K562 (cell line): Measurements from ENCODE around the gene LRRC3C. TPM values are rescaled to one million over a fixed set of nuclear protein-coding genes. Genes with fewer than 3 reads are reported as not detected.

Experiments used
- ARID1B ChIP-seq: fragments of 450-650 bp; IDR thresholded peaks from 2 replicates; pipeline ENCODE4 v1.6.1; 2016; ENCODE audit warnings: antibody characterized with exemption, mild to moderate bottlenecking, inconsistent platforms
- EGR1 ChIP-seq: fragments of 450-650 bp; conservative IDR thresholded peaks from 2 replicates; pipeline ENCODE4 v1.6.1; 2017; ENCODE audit warnings: mild to moderate bottlenecking
- EHMT2 ChIP-seq: fragments of 450-650 bp; IDR thresholded peaks from 2 replicates; pipeline ENCODE4 v1.6.1; 2018; ENCODE audit warnings: antibody characterized with exemption
- ETV1 ChIP-seq: fragments of 450-650 bp; conservative IDR thresholded peaks from 2 replicates; pipeline ENCODE4 v1.6.1; 2016; ENCODE audit warnings: missing genetic modification characterization, control low read depth, low read depth, missing compliant biosample characterization
- FOXJ3 ChIP-seq: sonication (generic); formaldehyde crosslinking; IDR thresholded peaks from 2 replicates; pipeline ENCODE4 v1.4.0; 2020; ENCODE audit warnings: mild to moderate bottlenecking, missing genetic modification reagents
- FOXK2 ChIP-seq, 2 experiments: fragments of 450-650 bp; IDR thresholded peaks in 1 of 2; conservative IDR thresholded peaks in 1 of 2; 2 replicates each; pipeline ENCODE4 v1.6.1; 2016; ENCODE audit warnings: low read depth in 2 of 2, mild to moderate bottlenecking in 1 of 2
- FOXM1 ChIP-seq, 2 experiments: fragments of 450-650 bp in 1 of 2; sonication (generic) in 1 of 2; formaldehyde crosslinking in 1 of 2; IDR thresholded peaks; 2 replicates each; pipeline versions ENCODE4 v1.6.1 to v1.9.0; 2017 to 2022; ENCODE audit warnings: low read depth in 2 of 2, mild to moderate bottlenecking in 2 of 2, missing genetic modification reagents in 1 of 2, moderate library complexity in 1 of 2
- FOXP1 ChIP-seq: sonication (generic); formaldehyde crosslinking; IDR thresholded peaks from 2 replicates; pipeline ENCODE4 v1.8.0; 2022; ENCODE audit warnings: mild to moderate bottlenecking, missing genetic modification reagents
- GATA2 ChIP-seq: sonication (generic); formaldehyde crosslinking; IDR thresholded peaks from 2 replicates; pipeline ENCODE4 v1.4.0; 2020; ENCODE audit warnings: mild to moderate bottlenecking, missing genetic modification reagents
- HDAC1 ChIP-seq, 2 experiments: fragments of 450-650 bp; IDR thresholded peaks; 2 replicates each; pipeline ENCODE4 v1.6.1; 2016 to 2017; ENCODE audit warnings: inconsistent platforms in 1 of 2, mild to moderate bottlenecking in 1 of 2, moderate library complexity in 1 of 2
- MAZ ChIP-seq, 2 experiments: fragments of 450-650 bp in 1 of 2; sonication (generic) in 1 of 2; formaldehyde crosslinking; IDR thresholded peaks in 1 of 2; conservative IDR thresholded peaks in 1 of 2; 2 replicates each; pipeline versions ENCODE4 v1.4.0 to v1.5.0; 2020; ENCODE audit warnings: mild to moderate bottlenecking in 1 of 2, missing genetic modification reagents in 1 of 2
- MEF2D ChIP-seq: conservative IDR thresholded peaks from 2 replicates; pipeline ENCODE4 v1.6.1; 2016; ENCODE audit warnings: low read depth, missing genetic modification characterization, missing compliant biosample characterization
- MEIS2 ChIP-seq: fragments of 450-650 bp; IDR thresholded peaks from 2 replicates; pipeline ENCODE4 v1.6.1; 2014; ENCODE audit warnings: mild to moderate bottlenecking; ENCODE audit not compliant: partially characterized antibody
- MTA2 ChIP-seq: fragments of 450-650 bp; IDR thresholded peaks from 2 replicates; pipeline ENCODE4 v1.6.1; 2016; ENCODE audit warnings: low read depth
- MTA3 ChIP-seq: fragments of 450-650 bp; formaldehyde crosslinking; IDR thresholded peaks from 2 replicates; pipeline ENCODE4 v1.6.1; 2017; ENCODE audit warnings: mild to moderate bottlenecking, borderline replicate concordance
- NCOR1 ChIP-seq: fragments of 450-650 bp; IDR thresholded peaks from 2 replicates; pipeline ENCODE4 v1.6.1; 2016; ENCODE audit warnings: mild to moderate bottlenecking, moderate library complexity
- NFIC ChIP-seq: fragments of 450-650 bp; IDR thresholded peaks from 2 replicates; pipeline ENCODE4 v1.6.1; 2017; ENCODE audit warnings: mild to moderate bottlenecking, inconsistent platforms
- NR2F6 ChIP-seq: fragments of 450-650 bp; formaldehyde crosslinking; IDR thresholded peaks from 2 replicates; pipeline ENCODE4 v1.4.0; 2020; ENCODE audit warnings: mild to moderate bottlenecking
- PHB2 ChIP-seq: fragments of 450-650 bp; IDR thresholded peaks from 2 replicates; pipeline ENCODE4 v1.6.1; 2017; ENCODE audit warnings: low read depth
- PHF8 ChIP-seq: fragments of 200-600 bp; sonication (generic); IDR thresholded peaks from 2 replicates; pipeline ENCODE4 v1.6.1; 2012; ENCODE audit warnings: mixed run types, mild to moderate bottlenecking, inconsistent platforms, low read length, moderate library complexity, borderline replicate concordance
- POLR2B ChIP-seq: fragments of 450-650 bp; IDR thresholded peaks from 2 replicates; pipeline ENCODE4 v1.6.1; 2018; ENCODE audit warnings: low read depth; ENCODE audit not compliant: partially characterized antibody
- RHOXF2B ChIP-seq: fragments of 250-450 bp; sonication (Bioruptor Pico); conservative IDR thresholded peaks from 2 replicates; pipeline ENCODE4 v1.5.1; 2021
- SMAD1 ChIP-seq: fragments of 150-350 bp; IDR thresholded peaks from 2 replicates; pipeline ENCODE4 v1.6.1; 2014; ENCODE audit warnings: low read length, low read depth; ENCODE audit not compliant: partially characterized antibody
- SMARCE1 ChIP-seq: fragments of 450-650 bp; IDR thresholded peaks from 2 replicates; pipeline ENCODE4 v1.7.1; 2016; ENCODE audit warnings: mild to moderate bottlenecking
- SNAPC5 ChIP-seq: fragments of 250-450 bp; sonication (Bioruptor Pico); IDR thresholded peaks from 2 replicates; pipeline ENCODE4 v1.8.0; 2021; ENCODE audit warnings: moderate library complexity, mild to moderate bottlenecking, inconsistent platforms
- SPI1 ChIP-seq: IDR thresholded peaks from 2 replicates; pipeline ENCODE4 v1.6.1; 2011; ENCODE audit warnings: low read depth, low read length, control low read depth, borderline replicate concordance
- TBP ChIP-seq: optimal IDR thresholded peaks from 2 replicates; pipeline ENCODE3; 2011; ENCODE audit warnings: low read depth, low read length, improper control_type of control experiment
- TSC22D4 ChIP-seq: fragments of 450-650 bp; IDR thresholded peaks from 2 replicates; pipeline ENCODE4 v1.6.1; 2016; ENCODE audit warnings: missing genetic modification characterization, missing biosample characterization, control low read depth
- YY1 ChIP-seq, 3 experiments: IDR thresholded peaks; 2 replicates each; pipeline ENCODE4 v1.6.1; 2011; ENCODE audit warnings: low read length in 2 of 3, mild to moderate bottlenecking in 2 of 3, moderate library complexity in 2 of 3, borderline replicate concordance in 1 of 3, control low read depth in 1 of 3, low read depth in 1 of 3; ENCODE audit not compliant: insufficient read depth in 3 of 3, insufficient replicate concordance in 2 of 3, control insufficient read depth in 1 of 3, insufficient read length in 1 of 3; ENCODE audit errors: extremely low read depth in 1 of 3
- ZNF408 ChIP-seq: fragments of 250-450 bp; sonication (Bioruptor Pico); IDR thresholded peaks from 2 replicates; pipeline ENCODE4 v1.4.0; 2020; ENCODE audit warnings: low read depth, mild to moderate bottlenecking, moderate library complexity
- ZNF586 ChIP-seq: fragments of 450-650 bp; formaldehyde crosslinking; conservative IDR thresholded peaks from 2 replicates; pipeline ENCODE4 v1.4.0; 2020; ENCODE audit warnings: mild to moderate bottlenecking, moderate library complexity
- polyA plus RNA-seq, 8 experiments: library from polyadenylated mRNA; depleted of rRNA in 4 of 8; stranded (reverse) in 5 of 8; unstranded in 3 of 8; fragments of >200 nt; fragmentation: Nextera tagmentation in 2 of 8; fragmentation: Illumina TruSeq in 1 of 8; extraction: Ambion mirVana in 2 of 8; extraction: Trizol in 1 of 8; gene quantifications; 2 replicates each; pipeline versions ENCODE4 v1.2.1 to v1.2.3, GENCODE V29; 2011 to 2014; ENCODE audit warnings: inconsistent platforms in 1 of 8, missing spikeins in 1 of 8
- total RNA-seq, 7 experiments: library from RNA; depleted of rRNA in 6 of 7; stranded (reverse); fragments of >200 nt in 6 of 7; fragmentation: Illumina TruSeq in 2 of 7; extraction: Trizol in 2 of 7; gene quantifications; 2 replicates each; pipeline versions ENCODE4 v1.2.1 to v1.2.3, GENCODE V29; 2011 to 2021; ENCODE audit warnings: low replicate concordance in 1 of 7

Gene LRRC3C
- total and polyA plus RNA-seq, 9 of the 15 experiments (the other 6 are each of a cell fraction or from before 2014, with no cell fraction given), result not detected

- TF ChIP-seq FOXK2 (conservative IDR thresholded peaks at IDR 0.05 in 1 of 2, IDR thresholded peaks at IDR 0.05 in 1 of 2; ENCODE audit: low read depth in 2 of 2), result peak in 1 of 2 experiments; percentile 68; a peak in 2 of 4 replicates
- peak; percentile 28; the same call in 1 of the 2 replicates for TF ChIP-seq SPI1
- peak; percentile 22; the same call in 1 of the 2 replicates for TF ChIP-seq NCOR1
- TF ChIP-seq NR2F6, result no peak
- peak; percentile 41; the same call in 1 of the 2 replicates for TF ChIP-seq MEF2D (tag)
- TF ChIP-seq TBP, result no peak
- 0 out of 2 replicates have a peak, but pooled peaks have one; percentile 17 for TF ChIP-seq MTA3
- TF ChIP-seq GATA2 (CRISPR knock-in tag), result peak; percentile 49; the same call in 1 of the 2 replicates
- 0 out of 2 replicates have a peak, but pooled peaks have one; percentile 17 for TF ChIP-seq ETV1
- no peak for TF ChIP-seq FOXJ3 (CRISPR knock-in tag)
- TF ChIP-seq ARID1B, result peak; percentile 73
- no peak for TF ChIP-seq RHOXF2B (CRISPR knock-in tag)
- TF ChIP-seq PHB2, result 0 out of 2 replicates have a peak, but pooled peaks have one; percentile 22
- no peak for TF ChIP-seq PHF8
- TF ChIP-seq MTA2, result peak; percentile 15; the same call in 1 of the 2 replicates
- peak in 1 of 2 experiments; percentile 44; a peak in 1 of 4 replicates for TF ChIP-seq MAZ (CRISPR knock-in tag; conservative IDR thresholded peaks at IDR 0.05 in 1 of 2, IDR thresholded peaks at IDR 0.05 in 1 of 2)
- peak; percentile 1 for TF ChIP-seq MEIS2
- TF ChIP-seq POLR2B, result peak; percentile 57
- TF ChIP-seq ZNF586, result no peak
- peak; percentile 5 for TF ChIP-seq SMAD1
- TF ChIP-seq HDAC1 (IDR thresholded peaks at IDR 0.05), result peak in 1 of 2 experiments; percentile 79; a peak in 2 of 4 replicates
- no peak for TF ChIP-seq ZNF408 (CRISPR knock-in tag)
- no peak for TF ChIP-seq TSC22D4 (tag)
- TF ChIP-seq SMARCE1, result peak; percentile 89
- TF ChIP-seq FOXP1, result no peak
- peak in 1 of 3 experiments; percentile 59 for TF ChIP-seq YY1 (IDR thresholded peaks at IDR 0.05; ENCODE audit: borderline replicate concordance in 1 of 3, control insufficient read depth in 1 of 3, extremely low read depth in 1 of 3, insufficient read depth in 3 of 3, insufficient read length in 1 of 3, insufficient replicate concordance in 2 of 3, low read depth in 1 of 3, low read length in 2 of 3)
- peak; percentile 69; the same call in 1 of the 2 replicates for TF ChIP-seq EHMT2
- TF ChIP-seq SNAPC5 (CRISPR knock-in tag), result no peak
- TF ChIP-seq FOXM1 (IDR thresholded peaks at IDR 0.05; ENCODE audit: low read depth), result no peak
- TF ChIP-seq FOXM1 (CRISPR knock-in tag; IDR thresholded peaks at IDR 0.05; ENCODE audit: low read depth), result no peak
- TF ChIP-seq EGR1, result peak; percentile 73
- TF ChIP-seq NFIC, result 0 out of 2 replicates have a peak, but pooled peaks have one; percentile 4
These were observed 52.4 kb downstream of the LRRC3C start (continued) for GRCh38 chr17:39979893-39980350.
